NCI-H2196 treated with DMSO at 0.1 percent for 48 hours (cell line): ENCODE data around the gene CDH12.

Experiments
- DNase-seq: peaks from one replicate; lab custom pipeline; 2025; ENCODE audit not compliant: unreplicated experiment; lab: John Stamatoyannopoulos, UW

CDH12 gene

DNA sequence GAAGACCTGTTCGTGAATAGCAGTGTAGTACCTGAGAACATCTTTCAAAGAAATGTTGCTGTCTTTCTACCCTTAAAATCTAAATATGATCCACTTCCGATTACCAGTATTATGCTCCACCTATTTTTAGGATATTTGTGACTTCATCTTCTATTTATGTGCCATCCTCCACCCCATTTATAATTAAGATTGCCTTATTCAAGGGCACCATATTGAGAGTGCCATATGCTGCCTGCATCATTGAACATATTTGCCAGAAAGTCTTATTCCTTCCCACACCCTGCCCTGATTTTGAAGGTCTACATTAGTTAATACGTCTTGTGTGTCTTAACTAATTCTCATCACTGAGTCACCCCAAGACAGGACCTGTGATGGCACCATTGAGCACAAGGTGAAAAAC, 1076.7 kb downstream of the CDH12 start:
- no peak for DNase-seq

DNA sequence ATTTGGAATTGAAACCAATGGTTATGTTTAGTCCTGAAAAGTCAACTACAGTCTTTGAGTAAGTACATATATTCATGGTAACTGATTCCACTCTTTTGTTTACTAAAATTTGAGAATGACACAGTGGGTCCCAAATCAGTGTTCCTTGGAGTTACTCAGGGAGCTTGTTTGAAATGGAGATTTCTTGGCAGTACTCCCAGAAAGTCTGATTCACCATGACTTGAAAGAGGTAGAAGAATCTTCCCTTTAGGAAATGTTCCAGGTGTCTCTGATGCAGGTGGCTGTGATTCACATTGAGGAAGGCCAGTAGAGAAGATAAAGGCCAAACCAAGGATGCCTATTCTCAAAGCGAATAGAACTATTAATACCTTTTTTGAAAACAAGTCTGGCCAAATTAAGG, 1078.3 kb downstream of the CDH12 start:
- no peak for DNase-seq

DNA sequence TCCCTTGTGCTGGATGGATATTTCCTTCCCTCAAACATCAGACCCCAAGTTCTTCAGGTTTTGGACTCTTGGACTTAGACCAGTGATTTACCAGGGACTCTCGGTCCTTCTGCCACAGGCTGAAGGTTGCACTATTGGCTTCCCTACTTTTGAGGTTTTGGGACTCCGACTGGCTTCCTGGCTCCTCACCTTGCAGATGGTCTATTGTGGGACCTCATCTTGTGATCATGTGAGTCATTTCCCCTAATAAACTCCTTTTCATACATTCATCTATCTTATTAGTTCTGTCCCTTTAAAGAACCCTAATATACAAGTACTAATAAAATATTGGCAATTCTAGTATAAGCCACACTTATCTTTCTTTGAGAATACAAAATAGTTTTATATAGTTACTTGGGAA, 1078.9 kb downstream of the CDH12 start:
- no peak for DNase-seq

DNA sequence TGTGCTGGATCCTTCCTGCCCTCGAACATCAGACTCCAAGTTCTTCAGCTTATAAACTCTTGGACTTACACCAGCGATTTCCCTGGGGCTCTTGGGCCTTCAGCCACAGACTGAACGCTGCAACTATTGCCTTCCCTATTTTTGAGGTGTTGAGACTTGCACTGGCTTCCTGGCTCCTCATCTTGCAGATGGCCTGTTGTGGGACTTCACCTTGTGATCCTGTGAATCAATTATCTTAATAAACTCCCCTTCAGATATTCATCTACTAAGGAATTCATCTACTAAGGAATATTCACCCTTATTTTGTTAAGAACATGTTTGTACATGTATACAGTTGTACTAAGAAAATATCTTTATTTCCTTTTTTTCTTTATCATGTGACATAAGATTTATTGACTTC, 1079.7 kb downstream of the CDH12 start:
- DNase-seq: no peak

DNA sequence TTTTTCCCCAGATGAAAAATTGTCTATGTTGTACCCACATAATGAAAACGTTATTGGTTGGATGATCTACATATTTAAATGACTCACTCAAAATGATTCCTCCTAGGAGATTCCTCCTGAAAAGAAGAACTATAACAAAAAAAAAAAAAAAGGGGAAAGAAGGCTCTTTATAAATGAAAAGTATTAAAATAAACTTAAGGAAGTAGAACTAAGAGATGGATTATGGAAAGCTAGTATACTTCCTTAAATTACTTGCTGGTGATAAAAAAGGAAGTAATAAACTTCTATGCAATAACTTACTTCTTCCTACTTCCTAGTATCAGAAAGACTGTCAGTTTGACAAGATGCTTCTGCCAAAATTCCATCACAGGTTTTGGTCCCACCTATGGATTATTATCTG, 1087.7 kb downstream of the CDH12 start:
- no peak for DNase-seq

DNA sequence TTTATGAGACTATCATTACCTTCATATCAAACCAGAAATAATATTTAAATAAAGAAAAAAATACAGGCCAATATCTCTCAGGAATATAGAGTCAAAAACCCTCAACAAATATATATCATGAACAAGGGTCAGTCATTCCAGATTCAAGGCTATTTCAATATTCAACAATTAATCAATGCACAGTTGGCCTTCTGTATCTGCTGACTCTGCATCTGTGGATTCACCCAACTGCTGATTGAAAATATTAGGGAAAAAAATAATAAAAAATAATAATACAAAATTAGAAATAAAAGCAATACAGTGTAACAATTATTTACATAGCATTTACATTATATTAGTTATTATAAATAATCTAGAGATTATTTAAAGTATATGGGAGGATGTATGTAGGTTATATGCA, 1114.0 kb downstream of the CDH12 start:
- DNase-seq: no peak

DNA sequence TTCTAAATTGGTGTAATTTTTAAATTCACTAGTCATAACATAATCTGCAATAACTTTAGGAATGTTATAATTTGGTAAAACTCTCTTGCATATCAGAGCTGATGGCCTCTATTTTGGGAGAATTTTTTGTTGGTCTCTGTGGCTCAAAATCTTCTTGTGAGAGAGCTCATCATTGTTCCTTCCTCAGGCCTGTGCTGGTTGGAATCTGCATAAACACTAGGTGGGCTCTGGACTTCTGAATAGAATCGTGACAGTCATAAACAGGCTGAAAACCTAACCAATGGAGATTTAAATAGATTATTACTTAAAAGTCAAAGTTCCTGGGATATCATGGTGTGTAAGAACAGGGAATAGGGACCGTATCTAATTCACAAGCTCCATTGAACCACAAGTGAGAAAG, 1129.6 kb downstream of the CDH12 start:
- no peak for DNase-seq

DNA sequence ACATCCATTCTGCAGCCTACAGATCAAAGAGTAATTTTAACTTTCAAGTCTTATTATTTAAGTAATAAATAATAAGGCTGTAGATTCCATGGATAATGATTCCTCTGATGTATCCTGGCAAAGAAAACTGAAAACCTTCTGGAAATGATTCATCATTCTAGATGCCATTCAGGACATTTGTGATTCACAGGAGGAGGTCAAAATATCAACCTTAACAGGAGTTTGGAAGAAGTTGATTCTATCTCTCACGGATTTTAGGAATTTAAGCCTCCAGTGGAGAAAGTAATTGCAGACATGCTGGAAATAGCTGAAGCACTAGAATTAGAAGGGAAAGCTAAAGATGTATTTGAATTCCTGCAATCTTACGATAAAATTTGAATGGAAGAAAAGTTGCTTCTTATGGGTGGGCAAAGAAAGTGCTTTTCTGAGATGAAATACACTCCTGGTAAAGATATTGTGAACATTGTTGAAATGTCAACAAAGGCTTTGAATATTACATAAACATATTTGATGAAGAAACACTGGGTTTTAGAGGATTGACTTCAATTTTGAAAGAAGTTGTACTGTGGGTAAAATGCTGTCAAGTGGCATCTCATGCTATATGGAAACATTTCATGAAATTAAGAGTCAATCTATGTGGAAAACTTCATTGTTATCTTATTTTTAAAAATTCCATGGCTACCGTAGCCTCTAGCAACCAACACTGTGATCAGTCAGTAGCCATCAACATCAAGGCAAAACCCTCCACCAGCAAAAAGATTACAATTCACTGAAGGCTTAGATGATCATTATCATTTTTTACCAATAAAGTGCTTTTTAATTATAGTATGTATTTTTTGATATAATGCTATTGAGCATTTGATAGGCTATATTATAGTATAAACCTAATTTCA, 1141.0 kb downstream of the CDH12 start:
- DNase-seq: no peak

DNA sequence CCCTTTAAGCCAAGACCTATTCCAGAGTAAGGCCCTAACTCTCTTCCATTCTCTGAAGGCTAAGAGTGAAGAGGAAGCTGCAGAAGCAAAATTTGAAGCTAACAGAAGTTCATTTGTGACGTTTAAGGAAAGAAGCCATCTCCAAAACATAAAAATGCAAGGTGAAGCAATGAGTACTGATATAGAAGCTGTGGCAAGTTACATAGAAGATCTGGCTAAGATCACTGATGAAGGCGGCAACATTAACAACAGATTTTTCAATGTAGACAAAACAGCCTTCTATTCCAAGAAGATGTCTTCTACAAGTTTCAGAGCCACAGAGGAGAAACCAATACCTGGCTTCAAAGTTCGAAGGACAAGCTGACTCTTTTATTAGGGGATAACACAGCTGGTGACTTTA, 1143.4 kb downstream of the CDH12 start:
- DNase-seq: no peak

DNA sequence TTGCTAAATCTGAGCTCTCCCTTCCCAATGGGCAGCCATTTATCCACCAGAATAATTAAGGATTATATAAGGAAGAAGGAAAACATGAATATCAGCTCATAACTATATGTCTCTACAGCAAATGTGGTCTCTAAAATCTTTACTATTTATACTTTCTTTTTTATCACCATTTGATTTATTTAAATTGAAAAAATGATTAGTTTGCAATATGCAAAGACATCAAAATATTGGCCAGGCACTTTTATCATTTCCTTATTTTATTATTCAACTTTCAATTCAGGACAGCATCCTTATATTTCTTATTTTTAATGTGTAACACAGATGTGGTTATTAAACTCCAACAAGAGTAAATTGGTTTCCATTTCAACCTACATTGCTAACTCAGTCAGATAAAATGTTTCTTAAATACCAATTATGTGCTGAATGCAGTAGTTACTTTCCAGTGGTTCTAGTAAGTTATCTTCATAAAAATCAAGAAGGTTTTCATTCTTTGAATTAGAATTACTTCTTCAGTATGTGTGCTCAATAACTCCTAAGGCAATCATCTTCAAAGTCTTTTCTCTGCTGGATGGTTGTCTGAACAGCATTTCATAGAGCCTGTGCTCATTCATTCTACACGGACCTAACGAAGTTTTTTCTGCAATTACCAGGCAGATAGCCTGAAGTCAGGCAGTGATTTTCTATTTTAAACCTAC, 1148.0 kb downstream of the CDH12 start:
- DNase-seq: no peak

DNA sequence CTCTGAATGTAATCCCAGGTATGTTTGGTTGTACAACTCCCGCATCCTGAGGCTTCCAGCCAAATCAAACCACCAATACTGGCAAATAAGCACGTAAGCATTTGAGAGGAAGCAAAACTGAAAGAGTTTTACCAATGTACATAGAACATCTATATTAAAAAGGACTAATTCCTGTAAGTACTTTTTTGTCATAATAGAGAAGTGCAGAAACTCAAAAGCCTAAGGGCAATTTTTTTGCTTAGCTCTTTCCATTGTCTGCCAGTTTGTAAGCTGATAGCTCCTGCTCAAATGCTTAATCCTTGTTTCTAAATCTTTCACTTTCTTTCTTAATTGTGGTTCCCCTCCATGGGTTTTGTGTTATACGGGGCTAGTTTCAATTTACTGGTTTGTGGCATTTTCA, 1151.8 kb downstream of the CDH12 start:
- no peak for DNase-seq
